Heart left ventricle (tissue), 13 donors: ENCODE measurements around the gene SERBP1.

Source experiments
- POLR2A ChIP-seq, 2 donors: fragments of 450-650 bp; IDR thresholded peaks; one replicate each; pipeline ENCODE4 v1.6.1; 2017; ENCODE audit warnings: antibody characterized with exemption in 2 of 2, mild to moderate bottlenecking in 2 of 2, moderate library complexity in 2 of 2
- TF ChIP-seq, protein P1 (sequence below), 12 donors: fragments of 200-600 bp; sonication (generic) in 4 of 12; IDR thresholded peaks; one replicate each; pipeline versions ENCODE4 v1.5.0 to v1.8.0; 2018 to 2022; ENCODE audit warnings: antibody characterized with exemption in 12 of 12, mild to moderate bottlenecking in 5 of 12
- donor health status: ischemic (EF 13 %, LVEDD 7.1; RV severe dilation, severe dysfunction).
- donor health status: DM: no; HTN: yes; CAD: no.
- donor health status: DM: no; HTN: no; CAD: no.
- donor health status: ischemic (EF 25% LVEDD 6.9; RV normal size, moderate dysfunction).
- donor health status: ischemic (EF 25% LVEDD 5.7; RV mildly dilated, moderate dysfunction).
- donor health status: ischemic (EF 35%, LVEDD 5.7; RV mildly dilated, moderate dysfunction).
- donor health status: nonischemic (EF 11% LVEDD 7.7; RV severe dilation, severe dysfunction).
- donor health status: DM: yes; HTN: yes; CAD: no.
- donor health status: PGD.
- donor health status: ischemic (EF 29% LVEDD 5.4; RV normal size, mild dysfunction).
- donor health status: nonischemic (EF 23%, LVEDD 6.1; RV moderate dilation, normal function).

DNA sequence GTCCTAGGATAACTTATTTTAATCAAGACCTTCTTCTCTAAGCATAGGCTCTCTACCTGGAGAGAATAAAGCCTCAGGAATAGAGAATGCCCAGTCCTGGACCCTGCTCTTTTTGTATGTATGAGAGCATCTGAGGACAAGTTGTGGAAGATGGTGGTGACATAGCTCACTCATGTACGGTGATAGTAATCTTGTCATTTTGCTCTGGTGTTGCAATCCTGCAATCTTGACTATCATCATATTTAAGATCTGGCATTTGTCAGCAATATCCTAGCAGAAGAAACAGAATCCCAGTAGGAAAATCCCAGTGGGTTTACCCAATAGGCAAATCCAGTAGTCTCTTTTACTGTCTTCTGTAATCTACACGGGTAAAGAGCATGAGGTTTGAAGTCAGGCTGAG, 21.6 kb upstream of the SERBP1 start:
- TF ChIP-seq, protein P1, sequence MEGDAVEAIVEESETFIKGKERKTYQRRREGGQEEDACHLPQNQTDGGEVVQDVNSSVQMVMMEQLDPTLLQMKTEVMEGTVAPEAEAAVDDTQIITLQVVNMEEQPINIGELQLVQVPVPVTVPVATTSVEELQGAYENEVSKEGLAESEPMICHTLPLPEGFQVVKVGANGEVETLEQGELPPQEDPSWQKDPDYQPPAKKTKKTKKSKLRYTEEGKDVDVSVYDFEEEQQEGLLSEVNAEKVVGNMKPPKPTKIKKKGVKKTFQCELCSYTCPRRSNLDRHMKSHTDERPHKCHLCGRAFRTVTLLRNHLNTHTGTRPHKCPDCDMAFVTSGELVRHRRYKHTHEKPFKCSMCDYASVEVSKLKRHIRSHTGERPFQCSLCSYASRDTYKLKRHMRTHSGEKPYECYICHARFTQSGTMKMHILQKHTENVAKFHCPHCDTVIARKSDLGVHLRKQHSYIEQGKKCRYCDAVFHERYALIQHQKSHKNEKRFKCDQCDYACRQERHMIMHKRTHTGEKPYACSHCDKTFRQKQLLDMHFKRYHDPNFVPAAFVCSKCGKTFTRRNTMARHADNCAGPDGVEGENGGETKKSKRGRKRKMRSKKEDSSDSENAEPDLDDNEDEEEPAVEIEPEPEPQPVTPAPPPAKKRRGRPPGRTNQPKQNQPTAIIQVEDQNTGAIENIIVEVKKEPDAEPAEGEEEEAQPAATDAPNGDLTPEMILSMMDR (IDR thresholded peaks at IDR 0.05), result no peak
- TF ChIP-seq POLR2A (IDR thresholded peaks at IDR 0.05), result no peak
